ENCODE measurements around the gene BMPR1A. TPM values are rescaled to one million over a fixed set of nuclear protein-coding genes. Genes with fewer than 3 reads are reported as not detected.

BMPR1A gene
- total and polyA plus RNA-seq, 2 of the 4 experiments (the other 2 are of a cell fraction), result 15.9 to 93.7 TPM

- intact Hi-C loops (cut with micrococcal nuclease), result no loop called here
- Histone ChIP-seq H3K4ac (ENCODE audit: low read depth, low read length) (no peak overlapping the region), H3K9me3 (ENCODE audit: control insufficient read depth, insufficient read depth, low read length) (no peaks in the 10 kb centered on the region), H2BK120ac (ENCODE audit: low read depth, low read length) (no peak overlapping the region), H4K8ac (ENCODE audit: low read depth in 2 of 2, low read length in 2 of 2) (no peak overlapping the region), H3K36me3 (ENCODE audit: control insufficient read depth, insufficient read depth, low read length) (peaks cover 13% of the 10 kb centered on the region), H3K18ac (ENCODE audit: low read depth, low read length) (no peak overlapping the region), H2AK9ac (replicated peaks; ENCODE audit: low read depth, low read length, poor library complexity) (no peak overlapping the region), H2BK5ac (ENCODE audit: low read depth, low read length, poor library complexity, severe bottlenecking) (no peak overlapping the region), H2BK15ac (ENCODE audit: low read depth, low read length) (no peak overlapping the region), H3K4me3 (ENCODE audit: insufficient read depth, low read depth, low read length) (no peak overlapping the region), H4K20me1 (ENCODE audit: insufficient read depth, low read length) (0 out of 2 replicates have a peak, but pooled peaks cover 4% of the 10 kb centered on the region), H3K14ac (replicated peaks; ENCODE audit: low read depth, low read length) (no peak overlapping the region), H3K27ac (ENCODE audit: insufficient read depth, low read length) (peak overlapping the region; percentile 19; the same call in 1 of the 2 replicates), H3K9ac (ENCODE audit: low read depth, low read length) (no peak overlapping the region), H3K56ac (ENCODE audit: extremely low read depth, insufficient read depth, low read length) (no peak overlapping the region), H4K5ac (ENCODE audit: low read depth, low read length) (no peak overlapping the region), H3K4me2 (ENCODE audit: low read depth, low read length) (no peak overlapping the region), H2BK20ac (ENCODE audit: low read depth, low read length) (no peak overlapping the region), H3K9me1 (ENCODE audit: insufficient read depth, low read length) (no peaks in the 10 kb centered on the region; the same call in 1 of the 2 replicates), H2AFZ (replicated peaks; ENCODE audit: low read length, poor library complexity) (no peak overlapping the region), H3K23ac (ENCODE audit: low read depth, low read length) (no peak overlapping the region), H4K91ac (ENCODE audit: insufficient read depth, low read depth, low read length) (no peak overlapping the region), H2AK5ac (ENCODE audit: low read depth, low read length) (no peak overlapping the region), H3K79me1 (ENCODE audit: low read depth in 1 of 2, low read length in 2 of 2) (peaks cover 10 to 16% of the 10 kb centered on the region in 2 experiments; a peak in 3 of 4 replicates), H3K4me1 (ENCODE audit: control insufficient read depth, insufficient read depth, low read length) (peaks cover 2% of the 10 kb centered on the region), H3K27me3 (ENCODE audit: control insufficient read depth, insufficient read depth, low read length) (no peaks in the 10 kb centered on the region)
- peak; percentile 83 for DNase-seq
- POLR2A ChIA-PET (ENCODE audit: unreplicated experiment), result interaction anchor here (0.6 to 0.9 kb wide), 2 partner anchors 143 to 145 kb away, joined by 3 to 6 read pairs; no protein-coding TSS in a partner anchor
- no CpG with 5 or more reads among the region's 2 CpGs for WGBS, 2 experiments (ENCODE audit: extremely low coverage in 2 of 2, insufficient read length in 1 of 2)
- CTCF ChIA-PET, result interaction anchor here (0.6 to 3.2 kb wide), 5 partner anchors 24 to 213 kb away, joined by 3 to 12 read pairs (median 3); no protein-coding TSS in a partner anchor
- in situ Hi-C loops (cut with MboI; ENCODE audit: low sequenced_read_pairs), result loop anchor here (10.0 kb wide), 1 partner anchor 496 kb away; no protein-coding TSS in a partner anchor
- peak; percentile 83 for ATAC-seq (ENCODE audit: low read depth)
- TF ChIP-seq USF2 (IDR thresholded peaks at IDR 0.05; ENCODE audit: low read depth, low read length) (0 out of 2 replicates have a peak, but pooled peaks have one; percentile 35), MAZ (IDR thresholded peaks at IDR 0.05; ENCODE audit: borderline replicate concordance, low read depth, low read length) (peak; percentile 52; the same call in 1 of the 2 replicates), RFX5 (IDR thresholded peaks at IDR 0.05; ENCODE audit: low read depth, low read length) (no peak), MXI1 (IDR thresholded peaks at IDR 0.05; ENCODE audit: borderline replicate concordance, low read depth, low read length) (peak; percentile 56; the same call in 1 of the 2 replicates)
- dilution Hi-C loops (cut with HindIII; ENCODE audit: low sequenced_read_pairs, unreplicated experiment), result no loop called here
- no TSS peak for BruUV-seq (replicated peaks)
Measured at GRCh38 chr10:86900955-86901354, 144.5 kb downstream of the BMPR1A start.
